ENCODE measurements around the gene CPPED1.

GRCh38 chr16:12681653-12682052, 122.0 kb downstream of the CPPED1 start:
- no peak for TF ChIP-seq ZNF19 (tag by site-specific recombination; IDR thresholded peaks at IDR 0.05; ENCODE audit: low read depth)
- no peak for TF ChIP-seq CTCF (tag by site-specific recombination; IDR thresholded peaks at IDR 0.05)
- no peak for TF ChIP-seq ZNF248 (tag by site-specific recombination; IDR thresholded peaks at IDR 0.05)
- TF ChIP-seq YY1 (tag by site-specific recombination; IDR thresholded peaks at IDR 0.05): no peak
- no peak for TF ChIP-seq ZNF416 (tag by site-specific recombination; IDR thresholded peaks at IDR 0.05)
- TF ChIP-seq GLI4 (tag by site-specific recombination; IDR thresholded peaks at IDR 0.05): no peak
- TF ChIP-seq ZNF561 (tag by site-specific recombination; IDR thresholded peaks at IDR 0.05; ENCODE audit: borderline replicate concordance): no peak
- no peak for TF ChIP-seq ZNF114 (tag by site-specific recombination; IDR thresholded peaks at IDR 0.05)
- TF ChIP-seq ZBTB11 (tag by site-specific recombination; conservative IDR thresholded peaks at IDR 0.05; ENCODE audit: low read depth): no peak
- TF ChIP-seq REST (tag by site-specific recombination; IDR thresholded peaks at IDR 0.05): no peak
- TF ChIP-seq HOXC10 (CRISPR knock-in tag; IDR thresholded peaks at IDR 0.05): no peak
- no peak for TF ChIP-seq ZNF394 (tag by site-specific recombination; IDR thresholded peaks at IDR 0.05; ENCODE audit: borderline replicate concordance)
- no peak for TF ChIP-seq ZNF239 (tag by site-specific recombination; IDR thresholded peaks at IDR 0.05)
- no peak for TF ChIP-seq ZNF423 (tag by site-specific recombination; IDR thresholded peaks at IDR 0.05)
